ENCODE measurements around the gene CACNA2D1.

Gene CACNA2D1

DNA sequence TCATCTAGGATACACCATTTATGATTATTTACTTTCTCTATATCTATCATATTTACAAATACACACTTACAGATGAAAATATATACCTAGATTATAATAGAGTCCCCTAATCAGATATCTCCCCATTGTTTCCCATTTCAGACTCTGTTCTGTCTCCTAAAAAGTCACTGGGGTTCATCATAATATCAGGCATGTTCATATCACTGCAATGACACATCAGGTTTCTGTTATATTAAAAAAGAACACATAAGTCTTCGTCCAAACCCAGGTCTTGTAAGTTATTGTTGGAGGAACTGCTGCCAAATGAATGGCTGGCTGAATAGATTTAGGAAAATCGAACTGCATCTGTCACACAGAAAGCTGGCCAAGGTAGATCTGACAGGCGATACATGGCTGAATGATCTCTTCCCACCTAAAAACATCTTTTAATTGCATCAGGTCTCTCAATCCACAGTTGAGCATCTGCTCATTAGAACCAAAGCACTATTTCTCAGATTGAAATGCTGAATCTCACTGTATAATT lies 178.7 kb downstream of the CACNA2D1 start:
- no peak for TF ChIP-seq CREB1 (IDR thresholded peaks at IDR 0.05; ENCODE audit: low read depth)
- TF ChIP-seq TEAD4 (IDR thresholded peaks at IDR 0.05), result no peak
- TF ChIP-seq, protein P1, sequence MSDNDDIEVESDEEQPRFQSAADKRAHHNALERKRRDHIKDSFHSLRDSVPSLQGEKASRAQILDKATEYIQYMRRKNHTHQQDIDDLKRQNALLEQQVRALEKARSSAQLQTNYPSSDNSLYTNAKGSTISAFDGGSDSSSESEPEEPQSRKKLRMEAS (IDR thresholded peaks at IDR 0.05), result no peak
- TF ChIP-seq USF1 (IDR thresholded peaks at IDR 0.05), result no peak
- TF ChIP-seq ZBTB7A (IDR thresholded peaks at IDR 0.05; ENCODE audit: low read depth), result no peak
- TF ChIP-seq TAF1 (IDR thresholded peaks at IDR 0.05; ENCODE audit: low read depth), result no peak
- TF ChIP-seq RAD21 (IDR thresholded peaks at IDR 0.05; ENCODE audit: low read depth), result no peak
- TF ChIP-seq NFIC (IDR thresholded peaks at IDR 0.05), result no peak
- TF ChIP-seq YY1 (IDR thresholded peaks at IDR 0.05; ENCODE audit: low read depth), result no peak
- no peak for TF ChIP-seq FOXM1 (IDR thresholded peaks at IDR 0.05; ENCODE audit: borderline replicate concordance, low read depth)
- no peak for TF ChIP-seq REST (IDR thresholded peaks at IDR 0.05; ENCODE audit: low read depth)
- no peak for TF ChIP-seq EP300 (IDR thresholded peaks at IDR 0.05; ENCODE audit: borderline replicate concordance)
- no peak for TF ChIP-seq TCF12 (IDR thresholded peaks at IDR 0.05; ENCODE audit: low read depth)
- no peak for TF ChIP-seq EGR1 (IDR thresholded peaks at IDR 0.05)
- TF ChIP-seq CEBPB (IDR thresholded peaks at IDR 0.05), result no peak

- TF ChIP-seq EP300 (IDR thresholded peaks at IDR 0.05; ENCODE audit: borderline replicate concordance) (no peak), RAD21 (IDR thresholded peaks at IDR 0.05; ENCODE audit: low read depth) (no peak), USF1 (IDR thresholded peaks at IDR 0.05) (no peak), EGR1 (IDR thresholded peaks at IDR 0.05) (no peak), TEAD4 (IDR thresholded peaks at IDR 0.05) (no peak), NFIC (IDR thresholded peaks at IDR 0.05) (no peak), TCF12 (IDR thresholded peaks at IDR 0.05; ENCODE audit: low read depth) (no peak), TAF1 (IDR thresholded peaks at IDR 0.05; ENCODE audit: low read depth) (no peak), YY1 (IDR thresholded peaks at IDR 0.05; ENCODE audit: low read depth) (no peak), CREB1 (IDR thresholded peaks at IDR 0.05; ENCODE audit: low read depth) (no peak), ZBTB7A (IDR thresholded peaks at IDR 0.05; ENCODE audit: low read depth) (no peak), REST (IDR thresholded peaks at IDR 0.05; ENCODE audit: low read depth) (no peak), CEBPB (IDR thresholded peaks at IDR 0.05) (no peak), FOXM1 (IDR thresholded peaks at IDR 0.05; ENCODE audit: borderline replicate concordance, low read depth) (no peak)
- TF ChIP-seq, protein P1 (IDR thresholded peaks at IDR 0.05), result no peak
Observed at GRCh38 chr7:82263920-82264782, 179.4 kb downstream of the CACNA2D1 start.

GRCh38 chr7:82258181-82258580 lies 185.4 kb downstream of the CACNA2D1 start:
- TF ChIP-seq YY1 (IDR thresholded peaks at IDR 0.05; ENCODE audit: low read depth) (no peak), CREB1 (IDR thresholded peaks at IDR 0.05; ENCODE audit: low read depth) (no peak), EP300 (IDR thresholded peaks at IDR 0.05; ENCODE audit: borderline replicate concordance) (no peak), CEBPB (IDR thresholded peaks at IDR 0.05) (no peak), ZBTB7A (IDR thresholded peaks at IDR 0.05; ENCODE audit: low read depth) (no peak), TCF12 (IDR thresholded peaks at IDR 0.05; ENCODE audit: low read depth) (no peak), NFIC (IDR thresholded peaks at IDR 0.05) (no peak), RAD21 (IDR thresholded peaks at IDR 0.05; ENCODE audit: low read depth) (no peak)

DNA sequence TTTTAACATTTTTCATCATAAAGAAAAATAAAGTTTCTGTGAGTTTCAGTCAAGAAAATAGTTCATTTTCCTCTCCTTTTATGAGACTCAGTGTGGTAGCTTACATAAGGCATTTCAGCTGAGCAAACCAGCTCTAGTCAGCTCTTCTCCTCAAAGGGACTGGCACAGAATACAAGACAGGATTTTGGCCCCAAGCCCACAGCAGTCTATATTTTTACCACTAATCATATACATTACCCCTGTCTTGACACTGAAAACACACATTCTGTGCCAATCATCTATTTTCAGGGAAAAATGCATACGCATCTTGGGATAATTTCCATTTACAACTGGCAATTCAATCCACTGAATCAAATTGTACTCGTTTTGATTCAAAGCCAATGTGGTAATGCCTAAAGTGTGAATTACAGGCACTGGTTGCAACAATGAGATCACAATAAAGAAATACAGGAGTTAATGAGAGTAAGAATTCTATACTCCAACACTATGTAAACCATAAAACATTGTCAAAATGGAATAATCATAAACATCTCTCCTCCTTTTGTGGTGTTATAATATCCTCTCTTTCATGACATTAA lies 186.4 kb downstream of the CACNA2D1 start:
- TF ChIP-seq CEBPB (IDR thresholded peaks at IDR 0.05) (no peak), ZBTB7A (IDR thresholded peaks at IDR 0.05; ENCODE audit: low read depth) (no peak), EP300 (IDR thresholded peaks at IDR 0.05; ENCODE audit: borderline replicate concordance) (no peak), USF1 (IDR thresholded peaks at IDR 0.05) (no peak), YY1 (IDR thresholded peaks at IDR 0.05; ENCODE audit: low read depth) (no peak), RAD21 (IDR thresholded peaks at IDR 0.05; ENCODE audit: low read depth) (no peak), REST (IDR thresholded peaks at IDR 0.05; ENCODE audit: low read depth) (no peak), EGR1 (IDR thresholded peaks at IDR 0.05) (no peak), CREB1 (IDR thresholded peaks at IDR 0.05; ENCODE audit: low read depth) (no peak), NFIC (IDR thresholded peaks at IDR 0.05) (no peak), TAF1 (IDR thresholded peaks at IDR 0.05; ENCODE audit: low read depth) (no peak), TCF12 (IDR thresholded peaks at IDR 0.05; ENCODE audit: low read depth) (no peak), TEAD4 (IDR thresholded peaks at IDR 0.05) (no peak), FOXM1 (IDR thresholded peaks at IDR 0.05; ENCODE audit: borderline replicate concordance, low read depth) (no peak)
- TF ChIP-seq, protein P1 (IDR thresholded peaks at IDR 0.05), result no peak

Data from Ishikawa (cell line).